ENCODE results near the gene SGIP1. TPM values are rescaled to one million over a fixed set of nuclear protein-coding genes. Genes with fewer than 3 reads are reported as not detected.

SGIP1 gene
- total RNA-seq, 1 experiment from 2014 or later, result 8.5 TPM

Other genes starting within 250 kb of the SGIP1 start
- gene DYNLT5, start 218.3 kb downstream of the SGIP1 start, total RNA-seq (2014; rRNA removed; shearing (Covaris generic); ENCODE audit: low replicate concordance), result not detected in 2 replicates

All from Caki2 (cell line).